Measurements from ENCODE around the gene SAMD13. TPM values are rescaled to one million over a fixed set of nuclear protein-coding genes. Genes with fewer than 3 reads are reported as not detected.

SAMD13 gene, protein sequence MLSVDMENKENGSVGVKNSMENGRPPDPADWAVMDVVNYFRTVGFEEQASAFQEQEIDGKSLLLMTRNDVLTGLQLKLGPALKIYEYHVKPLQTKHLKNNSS
- total RNA-seq (ENCODE audit: unreplicated experiment) = not detected
- long read RNA-seq = 0 reads

DNA sequence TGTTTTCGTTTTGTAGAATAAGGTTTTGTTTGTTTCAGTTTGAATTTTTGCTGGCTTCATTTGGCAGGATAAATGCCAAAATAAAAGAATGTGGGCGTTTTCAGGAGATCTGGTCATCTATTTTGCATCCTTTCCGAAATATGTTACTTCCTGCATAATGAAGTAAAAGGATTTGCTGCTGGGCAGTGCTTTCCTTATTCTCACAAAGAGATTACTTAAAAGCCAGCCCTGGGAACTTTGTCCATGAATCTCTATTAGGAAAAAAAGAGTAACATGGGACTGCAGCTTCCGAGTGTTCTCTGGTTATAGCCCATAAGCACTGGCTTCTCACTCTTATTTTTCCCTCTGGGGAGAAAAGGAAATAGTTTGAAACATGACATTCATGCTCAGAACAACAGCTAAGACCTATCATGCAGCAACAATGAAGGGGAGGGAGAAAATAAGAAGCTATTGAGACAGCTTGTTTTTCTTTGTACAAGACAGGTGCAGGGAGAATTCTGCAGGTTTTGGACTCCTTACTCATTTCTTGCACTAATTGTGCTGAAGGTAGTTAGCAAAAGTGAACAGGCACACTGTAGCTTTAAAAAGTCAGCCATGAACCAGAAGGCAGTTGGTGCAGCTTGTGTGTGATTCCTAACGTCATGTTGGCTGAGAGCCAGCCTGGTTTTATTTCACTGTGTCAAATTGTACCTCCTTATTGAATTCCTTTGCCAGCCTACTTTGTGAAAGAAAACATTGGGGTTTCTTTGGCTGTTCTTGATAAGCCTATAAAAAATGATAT is at the start of gene SAMD13:
Gene SAMD13 (plus strand): TSS at position 705 of the 781 bp plus-strand sequence. CDS start 1,527 bp downstream, outside the sequence.
- H3K36me3 Mint-ChIP-seq (ENCODE audit: unreplicated experiment) = no peaks in the 10 kb centered on the region
- H3K9me3 Mint-ChIP-seq (ENCODE audit: unreplicated experiment) = no peaks in the 10 kb centered on the region
- peaks cover 3% of the 10 kb centered on the region for H3K27me3 Mint-ChIP-seq (ENCODE audit: unreplicated experiment)
- H3K4me3 Mint-ChIP-seq (ENCODE audit: unreplicated experiment) = peak within 1 kb of the TSS; percentile 47
- TF ChIP-seq, protein P1, sequence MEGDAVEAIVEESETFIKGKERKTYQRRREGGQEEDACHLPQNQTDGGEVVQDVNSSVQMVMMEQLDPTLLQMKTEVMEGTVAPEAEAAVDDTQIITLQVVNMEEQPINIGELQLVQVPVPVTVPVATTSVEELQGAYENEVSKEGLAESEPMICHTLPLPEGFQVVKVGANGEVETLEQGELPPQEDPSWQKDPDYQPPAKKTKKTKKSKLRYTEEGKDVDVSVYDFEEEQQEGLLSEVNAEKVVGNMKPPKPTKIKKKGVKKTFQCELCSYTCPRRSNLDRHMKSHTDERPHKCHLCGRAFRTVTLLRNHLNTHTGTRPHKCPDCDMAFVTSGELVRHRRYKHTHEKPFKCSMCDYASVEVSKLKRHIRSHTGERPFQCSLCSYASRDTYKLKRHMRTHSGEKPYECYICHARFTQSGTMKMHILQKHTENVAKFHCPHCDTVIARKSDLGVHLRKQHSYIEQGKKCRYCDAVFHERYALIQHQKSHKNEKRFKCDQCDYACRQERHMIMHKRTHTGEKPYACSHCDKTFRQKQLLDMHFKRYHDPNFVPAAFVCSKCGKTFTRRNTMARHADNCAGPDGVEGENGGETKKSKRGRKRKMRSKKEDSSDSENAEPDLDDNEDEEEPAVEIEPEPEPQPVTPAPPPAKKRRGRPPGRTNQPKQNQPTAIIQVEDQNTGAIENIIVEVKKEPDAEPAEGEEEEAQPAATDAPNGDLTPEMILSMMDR (IDR thresholded peaks at IDR 0.05; ENCODE audit: partially characterized antibody, unreplicated experiment) = no peak
- DNase-seq = no peak
- H3K27ac Mint-ChIP-seq (ENCODE audit: unreplicated experiment) = no peak within 1 kb of the TSS
- H3K4me1 Mint-ChIP-seq (ENCODE audit: low read depth, unreplicated experiment) = peaks cover 27% of the 10 kb centered on the region

DNA sequence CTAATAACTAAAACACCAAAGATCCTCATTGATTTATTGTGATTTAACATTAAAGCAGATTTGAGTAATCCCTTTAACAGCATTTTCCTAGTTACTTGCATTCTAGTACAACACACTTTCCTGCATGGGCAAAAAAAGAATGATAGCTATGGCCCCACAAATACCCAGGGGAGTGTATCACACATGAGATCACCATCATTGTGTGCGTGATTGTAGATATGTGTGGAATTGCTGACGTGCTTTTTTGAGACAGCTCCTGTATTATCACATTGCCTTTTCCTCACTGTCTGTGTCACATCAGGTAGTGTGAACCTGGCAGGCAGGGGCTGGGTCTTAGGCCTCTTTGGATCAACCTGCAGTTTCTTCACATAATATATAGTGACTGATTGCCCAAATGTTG is 48.5 kb upstream of the SAMD13 start:
- H3K36me3 Mint-ChIP-seq (ENCODE audit: unreplicated experiment) = no peaks in the 10 kb centered on the region
- TF ChIP-seq, protein P1 (IDR thresholded peaks at IDR 0.05; ENCODE audit: partially characterized antibody, unreplicated experiment) = no peak
- DNase-seq = no peak
- H3K27ac Mint-ChIP-seq (ENCODE audit: unreplicated experiment) = no peak overlapping the region
- no peaks in the 10 kb centered on the region for H3K27me3 Mint-ChIP-seq (ENCODE audit: unreplicated experiment)
- H3K4me1 Mint-ChIP-seq (ENCODE audit: low read depth, unreplicated experiment) = no peaks in the 10 kb centered on the region
- H3K9me3 Mint-ChIP-seq (ENCODE audit: unreplicated experiment) = no peaks in the 10 kb centered on the region
- no peak overlapping the region for H3K4me3 Mint-ChIP-seq (ENCODE audit: unreplicated experiment)

DNA sequence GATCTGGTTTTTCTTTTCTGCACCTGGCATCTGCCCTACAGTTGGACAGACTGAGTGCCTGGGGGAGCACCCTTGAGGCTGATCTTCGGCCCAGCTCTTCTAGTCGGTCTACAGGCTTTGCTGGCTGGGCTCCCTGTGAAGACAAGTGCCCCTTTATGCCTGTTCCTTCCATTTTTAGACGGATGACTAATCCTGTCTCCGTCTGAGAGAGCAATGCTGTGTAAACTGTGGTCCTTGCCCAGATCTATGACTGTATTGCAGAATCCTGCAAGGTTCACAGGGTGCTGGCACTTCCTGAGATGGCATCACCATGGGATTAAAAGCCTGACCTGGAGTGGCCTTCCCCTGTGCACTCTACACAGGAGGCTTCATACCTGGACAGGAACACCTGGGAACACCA is 47.6 kb upstream of the SAMD13 start:
- TF ChIP-seq, protein P1 (IDR thresholded peaks at IDR 0.05; ENCODE audit: partially characterized antibody, unreplicated experiment) = no peak
- Mint-ChIP-seq H3K9me3 (ENCODE audit: unreplicated experiment) (no peaks in the 10 kb centered on the region), H3K27me3 (ENCODE audit: unreplicated experiment) (no peaks in the 10 kb centered on the region), H3K27ac (ENCODE audit: unreplicated experiment) (no peak overlapping the region), H3K4me1 (ENCODE audit: low read depth, unreplicated experiment) (no peaks in the 10 kb centered on the region), H3K36me3 (ENCODE audit: unreplicated experiment) (no peaks in the 10 kb centered on the region), H3K4me3 (ENCODE audit: unreplicated experiment) (no peak overlapping the region)
- no peak for DNase-seq

DNA sequence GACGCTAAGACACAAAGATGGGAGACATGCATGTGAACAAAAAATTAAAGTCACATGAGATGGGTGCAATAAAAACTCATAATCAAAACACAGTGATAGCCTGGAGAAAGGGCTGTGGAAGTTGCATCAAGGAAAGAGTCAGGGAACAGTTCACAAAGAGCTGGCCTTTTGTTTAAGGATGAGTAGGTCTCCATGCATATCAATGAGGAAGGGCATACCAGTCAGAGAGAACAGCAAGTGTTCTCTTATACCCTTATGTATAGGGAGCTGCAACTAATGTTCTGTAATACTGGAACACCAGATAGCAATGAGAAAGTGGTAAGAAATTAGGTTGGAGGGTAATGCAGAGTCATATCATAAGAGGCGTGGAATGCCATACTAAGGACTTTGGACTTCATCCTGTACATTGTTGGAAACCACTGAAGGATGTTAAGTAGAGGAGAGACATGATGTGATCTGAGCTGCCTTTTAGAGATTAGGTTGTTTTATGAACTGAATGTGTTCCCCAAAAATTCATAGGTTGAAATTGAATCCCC is 46.7 kb upstream of the SAMD13 start:
- H3K27ac Mint-ChIP-seq (ENCODE audit: unreplicated experiment) = no peak overlapping the region
- TF ChIP-seq, protein P1 (IDR thresholded peaks at IDR 0.05; ENCODE audit: partially characterized antibody, unreplicated experiment) = no peak
- H3K4me3 Mint-ChIP-seq (ENCODE audit: unreplicated experiment) = no peak overlapping the region
- DNase-seq = no peak
- no peaks in the 10 kb centered on the region for H3K36me3 Mint-ChIP-seq (ENCODE audit: unreplicated experiment)
- no peaks in the 10 kb centered on the region for H3K27me3 Mint-ChIP-seq (ENCODE audit: unreplicated experiment)
- H3K4me1 Mint-ChIP-seq (ENCODE audit: low read depth, unreplicated experiment) = no peaks in the 10 kb centered on the region
- H3K9me3 Mint-ChIP-seq (ENCODE audit: unreplicated experiment) = no peaks in the 10 kb centered on the region

DNA sequence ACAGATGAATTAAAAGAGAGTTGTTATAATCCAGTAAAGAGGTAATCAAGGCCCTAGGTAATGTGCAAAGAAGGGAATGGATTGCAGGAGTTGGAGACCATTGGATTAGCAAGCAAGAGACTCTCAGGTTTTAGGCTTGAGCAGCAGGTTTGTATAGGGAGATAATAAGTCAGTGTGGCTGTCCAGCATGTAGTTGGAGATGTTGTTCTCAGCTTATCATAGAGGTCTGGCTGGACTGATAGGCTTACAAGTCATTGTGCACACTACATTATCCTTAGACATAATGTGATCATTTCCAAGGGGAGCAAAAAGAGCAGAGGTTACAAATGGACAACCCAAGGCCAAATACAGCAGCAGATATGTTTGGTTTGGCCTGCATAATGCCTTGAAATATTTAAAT is 45.9 kb upstream of the SAMD13 start:
- no peaks in the 10 kb centered on the region for H3K4me1 Mint-ChIP-seq (ENCODE audit: low read depth, unreplicated experiment)
- TF ChIP-seq, protein P1 (IDR thresholded peaks at IDR 0.05; ENCODE audit: partially characterized antibody, unreplicated experiment) = no peak
- H3K4me3 Mint-ChIP-seq (ENCODE audit: unreplicated experiment) = no peak overlapping the region

More for the DNA sequence above, 45.9 kb upstream of the SAMD13 start:
- no peak for DNase-seq
- H3K36me3 Mint-ChIP-seq (ENCODE audit: unreplicated experiment) = no peaks in the 10 kb centered on the region
- no peaks in the 10 kb centered on the region for H3K9me3 Mint-ChIP-seq (ENCODE audit: unreplicated experiment)
- no peaks in the 10 kb centered on the region for H3K27me3 Mint-ChIP-seq (ENCODE audit: unreplicated experiment)
- no peak overlapping the region for H3K27ac Mint-ChIP-seq (ENCODE audit: unreplicated experiment)

Measured in glutamatergic neuron (in vitro differentiated cells).